ENCODE data around the gene BCL7C.
"Not testable (repeated sequence)": the region's sequence is repeated elsewhere in the genome, so short reads cannot be mapped to it uniquely, and the experiment has no call there.

Gene BCL7C

DNA sequence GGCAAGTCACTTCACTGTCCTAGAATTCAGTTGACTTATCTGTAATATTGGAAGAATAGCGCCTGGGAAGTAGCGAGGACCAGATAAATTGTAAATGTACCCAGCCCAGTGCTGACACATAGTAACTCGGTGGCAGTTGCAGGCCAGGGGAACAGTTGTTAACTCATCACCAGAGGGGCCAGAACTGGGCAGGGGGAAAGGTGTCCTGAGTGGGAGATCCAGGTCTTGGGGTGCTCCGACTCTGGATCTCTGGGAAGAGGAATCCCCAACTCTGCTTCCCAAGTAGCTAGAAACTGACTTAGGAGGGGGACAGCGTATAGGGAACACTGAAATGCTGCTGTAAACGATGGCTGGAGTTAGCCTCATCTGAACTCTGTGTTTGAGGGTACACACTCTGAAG is 23.0 kb downstream of the BCL7C start:
- no peak for DNase-seq (ENCODE audit: low spot score)
- FAIRE-seq = no peak

DNA sequence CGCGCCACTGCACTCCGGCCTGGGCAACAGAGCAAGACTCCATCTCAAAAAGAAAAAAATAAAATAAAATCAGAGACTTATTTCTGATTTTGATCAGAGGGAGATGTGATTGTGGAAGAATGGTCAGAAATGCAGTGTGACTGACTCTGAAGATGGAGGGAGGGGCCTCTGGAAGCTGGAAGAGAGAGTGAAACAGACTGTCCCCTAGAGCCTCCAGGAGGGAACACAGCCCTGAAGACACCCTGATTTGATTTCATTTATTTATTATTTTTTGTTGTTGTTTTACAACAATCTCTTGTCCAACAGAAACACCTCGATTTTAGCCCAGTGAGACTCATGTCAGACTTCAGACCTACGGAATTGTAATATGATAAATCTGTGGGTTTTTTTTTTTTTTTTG is 26.1 kb downstream of the BCL7C start:
- FAIRE-seq (no peak), DNase-seq (ENCODE audit: low spot score) (no peak)

- DNase-seq (ENCODE audit: low spot score) = no peak
- FAIRE-seq = no peak
These were observed 27.8 kb downstream of the BCL7C start for GRCh38 chr16:30866031-30866430.

DNA sequence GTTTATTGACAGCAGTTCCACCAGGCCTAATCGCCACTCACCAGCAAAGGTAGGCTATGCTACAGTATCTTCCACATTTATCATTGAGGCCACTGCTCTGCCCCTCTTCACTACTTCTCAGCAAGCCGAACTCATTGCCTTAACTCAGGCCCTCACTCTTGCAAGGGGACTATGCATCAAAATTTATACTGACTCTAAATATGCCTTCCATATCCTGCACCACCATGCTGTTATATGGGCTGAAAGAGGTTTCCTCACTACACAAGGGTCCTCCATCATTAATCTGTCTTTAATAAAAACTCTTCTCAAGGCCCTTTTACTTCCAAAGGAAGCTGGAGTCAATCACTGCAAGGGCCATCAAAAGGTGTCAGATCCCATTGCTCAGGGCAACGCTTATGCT is 30.7 kb downstream of the BCL7C start:
- not testable (repeated sequence) for FAIRE-seq; DNase-seq (ENCODE audit: low spot score)

GRCh38 chr16:30860729-30861128 is 33.1 kb downstream of the BCL7C start:
- FAIRE-seq; DNase-seq (ENCODE audit: low spot score): not testable (repeated sequence)

GRCh38 chr16:30858829-30859423 is 35.0 kb downstream of the BCL7C start:
- no peak for FAIRE-seq
- DNase-seq (ENCODE audit: low spot score) = no peak

GRCh38 chr16:30858111-30858495 is 35.8 kb downstream of the BCL7C start:
- FAIRE-seq = no peak
- no peak for DNase-seq (ENCODE audit: low spot score)

GRCh38 chr16:30853758-30854157 is 40.1 kb downstream of the BCL7C start:
- FAIRE-seq (no peak), DNase-seq (ENCODE audit: low spot score) (no peak)

DNA sequence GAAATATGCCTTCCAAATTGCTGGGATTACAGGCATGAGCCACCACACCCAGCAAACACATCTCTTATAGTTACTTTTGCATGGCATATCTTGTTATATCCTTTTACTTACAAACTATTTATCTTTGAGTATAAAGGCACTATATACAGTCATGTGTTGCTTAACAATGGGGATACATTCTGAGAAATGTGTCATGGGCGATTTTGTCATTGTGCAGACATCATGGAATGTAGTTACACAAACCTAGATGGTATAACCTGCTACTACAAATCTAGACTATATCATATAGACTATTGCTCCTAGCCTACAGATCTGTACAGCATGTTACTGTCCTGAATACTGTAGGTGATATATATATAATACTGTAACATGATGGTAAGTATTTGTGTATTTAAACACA is 43.6 kb downstream of the BCL7C start:
- DNase-seq (ENCODE audit: low spot score) = no peak
- FAIRE-seq = no peak

DNA sequence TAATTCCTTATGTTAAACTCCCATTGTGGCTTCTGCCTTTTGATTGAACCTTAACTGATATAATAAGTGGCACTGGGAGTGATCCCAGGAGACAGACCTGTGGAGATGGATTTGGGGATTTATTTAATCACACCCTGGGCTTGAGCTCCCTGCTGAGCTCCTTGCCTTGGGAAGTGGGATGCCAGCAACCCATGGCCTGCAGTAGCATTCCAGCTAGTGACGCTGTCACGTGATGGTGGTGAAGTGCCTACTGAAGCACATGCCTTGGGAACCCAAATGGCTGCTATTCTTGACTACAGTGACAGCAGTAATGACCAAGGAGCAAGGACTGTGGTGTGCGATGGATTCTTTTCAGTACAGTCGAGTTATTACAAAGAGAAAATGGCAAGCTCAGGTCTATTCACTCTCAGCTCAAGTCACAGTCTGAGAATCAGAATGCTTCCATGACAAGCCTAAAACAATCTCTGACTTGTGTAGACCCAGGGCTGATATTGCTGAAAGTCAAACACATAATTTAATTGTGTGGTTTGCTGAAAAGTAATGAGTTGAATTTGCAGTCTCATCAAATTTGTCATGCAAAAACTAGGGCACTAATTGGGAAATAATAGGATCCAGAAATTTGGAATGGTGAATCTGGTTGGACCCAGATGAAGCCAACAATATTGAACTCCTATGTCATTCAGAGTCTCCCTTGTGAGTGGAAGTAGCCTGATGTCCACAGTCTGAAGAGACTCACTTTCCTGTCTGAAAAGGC is 47.1 kb downstream of the BCL7C start:
- FAIRE-seq (no peak), DNase-seq (ENCODE audit: low spot score) (no peak)

DNA sequence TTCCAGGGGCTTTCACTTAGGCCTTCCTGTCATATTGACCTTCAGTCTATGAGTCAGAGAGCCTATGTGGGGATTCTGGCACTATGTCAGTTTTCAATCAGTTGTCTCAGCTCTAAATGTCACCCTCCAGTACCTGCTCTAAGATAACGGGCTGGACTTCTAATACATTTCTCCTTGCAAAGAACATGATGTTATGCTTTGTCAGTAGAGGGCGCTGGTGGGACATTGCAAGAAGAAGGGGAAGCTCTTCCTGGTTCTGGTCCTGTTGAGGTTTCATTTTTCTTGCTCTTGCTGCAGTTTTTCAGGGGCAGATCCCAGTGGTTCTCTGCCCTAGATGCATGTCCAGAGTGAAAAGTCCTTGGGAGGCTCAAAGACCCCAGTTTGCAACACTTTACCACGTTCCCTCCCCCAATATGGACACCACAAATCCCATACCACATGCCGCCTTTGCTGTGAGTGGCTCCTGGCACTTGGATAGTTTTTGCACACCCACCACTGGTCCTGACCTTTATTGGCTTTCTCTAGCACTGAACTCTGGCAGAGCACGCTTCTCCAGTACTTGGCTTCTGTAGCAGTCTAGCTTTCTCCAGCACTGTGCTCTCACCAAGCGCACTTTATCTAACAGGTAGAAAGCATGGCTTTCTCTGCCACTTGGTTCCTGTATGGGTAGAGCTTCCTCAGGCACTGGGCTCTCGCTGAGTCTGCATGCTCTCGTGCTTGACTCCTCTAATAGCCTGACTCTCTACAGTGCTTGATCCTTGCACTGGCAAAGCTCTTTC is 49.0 kb downstream of the BCL7C start:
- FAIRE-seq (no peak), DNase-seq (ENCODE audit: low spot score) (peak; percentile 53)

- DNase-seq (ENCODE audit: low spot score) (no peak), FAIRE-seq (no peak)
These were observed 49.6 kb downstream of the BCL7C start for GRCh38 chr16:30844346-30844670.

- DNase-seq (ENCODE audit: low spot score) = no peak
- no peak for FAIRE-seq
These were observed 50.4 kb downstream of the BCL7C start for GRCh38 chr16:30843501-30843900.

GRCh38 chr16:30842971-30843370 is 50.9 kb downstream of the BCL7C start:
- no peak for FAIRE-seq
- DNase-seq (ENCODE audit: low spot score) = no peak

DNA sequence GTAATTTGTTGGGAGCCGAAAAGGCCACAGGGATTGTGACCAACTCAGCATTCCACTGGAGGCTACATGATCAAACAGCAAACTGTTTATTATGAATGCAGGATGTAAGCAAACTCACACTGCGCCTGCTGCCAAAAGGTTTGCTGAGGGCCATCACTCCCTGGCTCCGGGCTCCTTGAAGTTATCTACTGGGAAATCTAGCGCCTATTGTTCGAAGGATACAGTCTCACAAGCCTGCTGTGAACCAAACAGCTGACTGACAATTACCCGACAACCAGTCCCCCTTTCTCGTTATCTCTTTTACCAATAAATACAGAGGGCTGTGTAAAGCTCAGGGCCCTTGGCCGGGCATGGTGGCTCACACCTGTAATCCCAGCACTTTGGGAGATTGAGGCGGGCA is 52.5 kb downstream of the BCL7C start:
- FAIRE-seq (no peak), DNase-seq (ENCODE audit: low spot score) (no peak)

GRCh38 chr16:30840611-30841010 is 53.3 kb downstream of the BCL7C start:
- no peak for DNase-seq (ENCODE audit: low spot score)
- no peak for FAIRE-seq

DNA sequence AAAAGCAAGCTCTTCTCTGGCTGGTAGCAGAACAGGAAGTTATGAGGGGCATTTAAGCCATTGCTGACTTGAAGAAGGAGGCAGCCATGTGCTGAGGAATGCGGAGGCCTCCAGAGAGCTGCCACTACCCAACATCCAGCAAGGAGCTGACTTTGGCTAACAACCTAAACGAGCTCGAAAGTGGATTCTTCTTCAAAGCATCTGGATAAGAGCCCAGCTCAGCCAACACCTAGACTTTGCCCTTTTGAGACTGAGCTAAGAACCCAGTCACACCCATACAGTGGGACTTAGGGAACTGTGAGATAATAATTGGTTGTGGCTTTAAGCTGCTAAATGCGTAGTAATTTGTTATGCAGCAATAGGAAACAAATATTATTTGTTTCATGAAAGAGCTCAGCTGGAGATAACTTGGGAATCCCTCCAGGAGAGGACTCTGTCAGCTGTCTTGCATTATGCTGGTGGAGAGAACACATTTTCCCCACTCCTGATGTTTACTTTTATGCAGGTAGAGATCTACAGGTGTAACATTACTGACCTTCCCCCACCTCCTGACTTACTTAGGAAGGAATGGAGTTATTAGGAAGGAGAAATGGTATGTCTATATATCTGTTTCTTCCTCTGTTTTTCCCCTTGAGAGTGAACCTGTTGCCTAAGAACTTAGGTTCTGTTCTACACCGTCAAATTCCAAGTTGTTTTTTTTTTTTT is 54.2 kb downstream of the BCL7C start:
- FAIRE-seq = no peak

DNA sequence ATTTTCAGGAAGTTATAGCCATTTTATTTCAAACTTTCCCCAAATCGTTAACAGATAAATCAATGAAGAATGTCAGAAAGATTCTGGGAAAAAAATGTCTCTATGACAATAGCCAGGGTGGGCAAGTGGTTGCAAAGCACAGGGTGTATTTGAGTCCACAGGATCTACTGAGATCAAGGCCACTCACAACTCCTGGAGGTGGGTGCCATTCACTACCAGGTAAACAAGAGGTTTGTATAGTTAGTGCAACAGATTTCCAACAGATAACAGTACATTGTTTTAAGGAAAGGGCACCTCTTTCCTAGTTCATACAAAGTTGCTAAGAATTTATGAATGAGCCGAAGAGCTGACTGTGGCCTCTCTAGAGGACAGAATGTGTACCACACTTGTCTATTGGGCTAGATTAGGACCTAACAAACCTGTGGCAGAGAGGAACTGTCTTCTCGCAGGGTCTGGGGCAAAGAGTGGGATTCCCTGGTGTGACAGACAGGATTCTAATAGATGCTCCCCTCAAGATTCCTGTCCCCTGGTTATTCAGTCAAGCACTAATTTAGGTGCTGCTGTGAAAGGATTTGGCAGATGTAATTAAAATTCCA is 54.9 kb downstream of the BCL7C start:
- FAIRE-seq (no peak), DNase-seq (ENCODE audit: low spot score) (no peak)

More for the DNA sequence above, 54.2 kb downstream of the BCL7C start:
- no peak for DNase-seq (ENCODE audit: low spot score)

GRCh38 chr16:30837904-30838303 is 56.0 kb downstream of the BCL7C start:
- DNase-seq (ENCODE audit: low spot score) = no peak
- FAIRE-seq = no peak

All from RCC 7860 (cell line).